Measurements from ENCODE around the gene RPS6KB1.
A peak's percentile ranks its signal among the peaks of the same experiment; 100 is the strongest.

The RPS6KB1 gene

DNA sequence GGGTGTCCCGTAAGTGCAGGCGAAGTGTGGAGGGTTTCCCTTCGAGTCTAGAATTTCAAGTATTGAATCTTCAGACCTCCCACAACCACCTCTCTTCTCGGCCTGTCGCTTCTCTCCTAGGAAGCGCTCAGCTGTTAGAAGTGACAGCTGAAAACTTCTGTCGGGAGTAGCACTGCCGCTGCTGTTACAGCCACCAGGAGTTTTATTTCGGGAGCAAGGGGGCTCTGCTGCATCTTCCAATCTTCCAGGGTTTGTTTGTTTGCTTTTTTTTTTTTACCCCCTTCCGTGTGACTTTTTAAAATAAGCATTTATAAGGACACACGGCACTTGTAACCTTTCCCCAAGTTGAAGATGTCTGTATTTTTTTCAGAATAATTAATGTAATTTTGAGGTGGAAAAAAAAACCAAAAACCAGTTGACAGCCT lies 767 bp downstream of the RPS6KB1 start:
- no peak for DNase-seq (ENCODE audit: low read depth)

DNA sequence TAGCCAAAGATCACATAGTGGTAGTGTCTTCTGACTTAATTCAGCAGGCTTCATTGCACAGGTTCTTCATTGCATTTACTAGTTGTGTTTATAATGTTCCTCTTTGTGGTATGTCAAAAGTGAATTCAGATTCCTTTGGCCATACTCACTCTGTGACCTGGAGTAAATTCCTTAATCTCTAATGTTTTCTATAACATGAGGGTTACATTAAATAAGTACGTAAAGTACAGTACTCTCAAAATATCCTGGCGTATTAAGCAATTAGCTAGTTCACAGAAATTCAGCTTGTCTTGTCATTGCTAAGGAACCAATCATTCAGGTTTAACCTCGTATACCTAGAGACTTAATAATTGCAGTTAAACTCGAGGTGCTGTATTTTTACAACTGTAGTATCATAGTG lies 4.2 kb downstream of the RPS6KB1 start:
- no peak for DNase-seq (ENCODE audit: low read depth)
- TF ChIP-seq, protein P1, sequence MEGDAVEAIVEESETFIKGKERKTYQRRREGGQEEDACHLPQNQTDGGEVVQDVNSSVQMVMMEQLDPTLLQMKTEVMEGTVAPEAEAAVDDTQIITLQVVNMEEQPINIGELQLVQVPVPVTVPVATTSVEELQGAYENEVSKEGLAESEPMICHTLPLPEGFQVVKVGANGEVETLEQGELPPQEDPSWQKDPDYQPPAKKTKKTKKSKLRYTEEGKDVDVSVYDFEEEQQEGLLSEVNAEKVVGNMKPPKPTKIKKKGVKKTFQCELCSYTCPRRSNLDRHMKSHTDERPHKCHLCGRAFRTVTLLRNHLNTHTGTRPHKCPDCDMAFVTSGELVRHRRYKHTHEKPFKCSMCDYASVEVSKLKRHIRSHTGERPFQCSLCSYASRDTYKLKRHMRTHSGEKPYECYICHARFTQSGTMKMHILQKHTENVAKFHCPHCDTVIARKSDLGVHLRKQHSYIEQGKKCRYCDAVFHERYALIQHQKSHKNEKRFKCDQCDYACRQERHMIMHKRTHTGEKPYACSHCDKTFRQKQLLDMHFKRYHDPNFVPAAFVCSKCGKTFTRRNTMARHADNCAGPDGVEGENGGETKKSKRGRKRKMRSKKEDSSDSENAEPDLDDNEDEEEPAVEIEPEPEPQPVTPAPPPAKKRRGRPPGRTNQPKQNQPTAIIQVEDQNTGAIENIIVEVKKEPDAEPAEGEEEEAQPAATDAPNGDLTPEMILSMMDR (IDR thresholded peaks at IDR 0.05; ENCODE audit: low read depth, low read length, missing control alignments) = no peak
- no peak overlapping the region for H3K4me3 ChIP-seq (ENCODE audit: low read depth, low read length)

More for the DNA sequence above, 767 bp downstream of the RPS6KB1 start:
- TF ChIP-seq, protein P1 (IDR thresholded peaks at IDR 0.05; ENCODE audit: low read depth, low read length, missing control alignments) = no peak
- H3K4me3 ChIP-seq (ENCODE audit: low read depth, low read length) = peak overlapping the region; percentile 84

DNA sequence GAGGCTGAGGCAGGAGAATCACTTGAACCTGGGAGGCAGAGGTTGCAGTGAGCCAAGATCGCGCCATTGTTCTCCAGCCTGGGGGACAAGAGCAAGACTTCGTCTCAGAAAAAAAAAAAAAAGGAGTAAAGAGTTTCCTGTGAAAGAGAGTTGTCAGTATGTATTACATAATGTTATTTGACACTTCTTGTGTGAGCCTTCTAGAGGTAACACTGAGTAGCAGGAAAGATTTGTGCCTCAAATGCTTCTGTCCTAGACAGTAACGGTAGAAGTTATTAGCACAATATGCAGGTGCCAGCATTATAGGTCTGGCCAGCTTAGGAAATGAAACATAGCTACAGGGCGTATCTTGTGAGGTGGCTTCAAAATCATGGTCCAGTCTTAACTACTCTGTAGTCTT lies 6.2 kb downstream of the RPS6KB1 start:
- H3K4me3 ChIP-seq (ENCODE audit: low read depth, low read length) = no peak overlapping the region
- TF ChIP-seq, protein P1 (IDR thresholded peaks at IDR 0.05; ENCODE audit: low read depth, low read length, missing control alignments) = peak; percentile 42
- no peak for DNase-seq (ENCODE audit: low read depth)

DNA sequence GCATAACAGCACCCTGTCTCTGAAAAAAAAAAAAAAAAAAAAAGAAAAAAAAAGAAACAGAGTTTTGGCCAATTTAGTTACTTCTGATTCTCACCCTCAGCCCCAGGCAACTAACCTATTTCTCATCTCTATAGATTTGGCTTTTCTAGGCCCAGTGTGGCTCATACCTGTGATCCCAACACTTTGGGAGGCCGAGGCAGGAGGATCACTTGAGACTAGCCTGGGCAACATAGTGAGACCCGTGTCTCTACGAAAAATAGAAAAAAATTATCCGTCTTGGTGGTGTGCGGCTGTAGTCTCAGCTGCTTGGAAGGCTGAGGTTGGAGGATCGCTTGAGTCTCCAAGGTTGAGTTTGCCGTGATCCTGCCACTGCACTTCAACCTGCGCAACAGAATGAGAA lies 8.7 kb downstream of the RPS6KB1 start:
- DNase-seq (ENCODE audit: low read depth) = no peak
- TF ChIP-seq, protein P1 (IDR thresholded peaks at IDR 0.05; ENCODE audit: low read depth, low read length, missing control alignments) = no peak
- no peak overlapping the region for H3K4me3 ChIP-seq (ENCODE audit: low read depth, low read length)

DNA sequence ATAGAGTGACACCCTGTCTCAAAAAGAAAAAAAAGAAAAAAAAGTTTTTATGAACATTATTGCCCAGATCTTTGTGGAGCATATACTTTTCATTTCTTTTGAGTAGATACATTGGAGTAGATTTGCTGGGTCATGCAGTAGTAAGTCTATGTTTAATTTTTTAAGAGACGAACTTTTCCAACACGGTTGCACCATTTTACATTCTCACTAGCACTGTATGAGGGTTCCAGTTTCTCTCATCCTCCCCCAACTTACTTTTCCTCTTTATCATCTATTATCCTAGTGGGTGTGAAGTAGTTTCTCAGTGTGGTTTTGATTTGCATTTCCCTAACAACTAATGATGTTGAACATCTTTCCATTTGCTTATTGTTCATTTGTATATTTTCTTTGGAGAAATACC lies 10.5 kb downstream of the RPS6KB1 start:
- TF ChIP-seq, protein P1 (IDR thresholded peaks at IDR 0.05; ENCODE audit: low read depth, low read length, missing control alignments) = no peak
- DNase-seq (ENCODE audit: low read depth) = no peak
- H3K4me3 ChIP-seq (ENCODE audit: low read depth, low read length) = no peak overlapping the region

DNA sequence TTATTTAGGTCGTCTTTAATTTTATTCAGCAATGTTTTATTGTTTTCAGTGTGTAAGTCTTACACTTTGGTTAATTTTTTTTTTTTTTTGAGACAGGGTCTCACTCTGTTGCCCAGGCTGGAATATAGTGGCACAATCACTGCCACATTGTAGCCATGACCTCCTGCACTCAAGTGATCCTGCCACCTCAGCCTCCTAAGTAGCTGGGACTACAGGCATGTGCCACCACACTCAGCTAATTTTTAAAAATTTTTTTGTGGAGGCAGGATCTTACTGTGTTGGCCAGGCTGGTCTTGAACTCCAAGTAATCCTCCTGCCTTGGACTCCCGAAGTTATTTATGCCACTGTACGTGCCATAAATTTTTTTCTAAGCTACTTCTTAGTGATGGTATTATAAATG lies 14.5 kb downstream of the RPS6KB1 start:
- TF ChIP-seq, protein P1 (IDR thresholded peaks at IDR 0.05; ENCODE audit: low read depth, low read length, missing control alignments) = no peak
- DNase-seq (ENCODE audit: low read depth) = no peak
- no peak overlapping the region for H3K4me3 ChIP-seq (ENCODE audit: low read depth, low read length)

DNA sequence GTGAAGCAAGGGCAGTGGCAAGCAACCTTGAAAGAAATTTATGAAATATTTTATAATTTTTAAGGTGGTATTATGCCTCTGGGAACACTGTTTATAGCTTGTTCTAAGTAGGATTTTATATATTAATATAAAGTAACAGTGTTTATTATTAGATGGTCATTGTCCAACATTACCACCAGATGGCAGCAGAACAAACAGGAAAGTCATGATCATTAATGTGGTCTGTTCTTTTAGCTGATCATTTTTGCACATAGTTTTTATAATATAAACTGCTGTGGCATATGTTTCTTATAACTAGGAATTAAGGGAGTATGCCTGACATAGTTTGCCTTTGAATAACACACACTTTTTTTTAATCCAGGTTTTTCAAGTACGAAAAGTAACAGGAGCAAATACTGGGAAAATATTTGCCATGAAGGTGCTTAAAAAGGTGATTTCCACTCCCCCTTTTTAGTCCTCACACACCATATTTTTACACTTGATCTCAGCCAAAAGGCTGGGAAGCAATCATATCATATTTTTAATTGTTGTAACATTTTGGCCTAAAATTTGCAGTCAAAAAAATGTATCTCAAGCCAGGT lies 21.4 kb downstream of the RPS6KB1 start:
- no peak for DNase-seq (ENCODE audit: low read depth)
- H3K4me3 ChIP-seq (ENCODE audit: low read depth, low read length) = no peak overlapping the region
- TF ChIP-seq, protein P1 (IDR thresholded peaks at IDR 0.05; ENCODE audit: low read depth, low read length, missing control alignments) = peak; percentile 42
